Liver (tissue), 9 donors: ENCODE measurements around the gene GNG4. TPM values are rescaled to one million over a fixed set of nuclear protein-coding genes. Genes with fewer than 3 reads are reported as not detected.

Experiments
- DNase-seq: peaks from one replicate; pipeline ENCODE4 v3.0.0-alpha.2; 2017; ENCODE audit warnings: low spot score
- H3K27ac ChIP-seq, 2 donors: one replicate each; pipeline ENCODE4 v1.7.0; 2013; ENCODE audit warnings: inconsistent platforms in 2 of 2, low read length in 2 of 2, control low read depth in 1 of 2, low read depth in 1 of 2, mild to moderate bottlenecking in 1 of 2
- H3K27me3 ChIP-seq, 4 donors: one replicate each; pipeline versions ENCODE4 v1.6.1 to v1.7.0; 2013; ENCODE audit warnings: low read length in 3 of 4, inconsistent platforms in 1 of 4, mild to moderate bottlenecking in 1 of 4, moderate library complexity in 1 of 4; ENCODE audit not compliant: control insufficient read depth in 4 of 4, insufficient read depth in 4 of 4
- H3K36me3 ChIP-seq, 4 donors: one replicate each; pipeline versions ENCODE4 v1.6.1 to v1.7.0; 2013; ENCODE audit warnings: low read length in 3 of 4, mild to moderate bottlenecking in 3 of 4, low read depth in 1 of 4, moderate library complexity in 1 of 4; ENCODE audit not compliant: control insufficient read depth in 4 of 4, insufficient read depth in 3 of 4
- H3K4me1 ChIP-seq, 4 donors: one replicate each; pipeline versions ENCODE4 v1.6.1 to v1.7.0; 2013; ENCODE audit warnings: low read length in 3 of 4, mild to moderate bottlenecking in 3 of 4, moderate library complexity in 1 of 4; ENCODE audit not compliant: control insufficient read depth in 4 of 4, insufficient read depth in 4 of 4
- H3K4me3 ChIP-seq, 3 donors: one replicate each; pipeline versions ENCODE4 v1.6.1 to v1.7.0; 2013; ENCODE audit warnings: low read length in 3 of 3, control low read depth in 1 of 3, low read depth in 1 of 3, mild to moderate bottlenecking in 1 of 3
- H3K9ac ChIP-seq, 2 donors: one replicate each; pipeline ENCODE4 v1.7.0; 2013; ENCODE audit warnings: low read length in 2 of 2, mild to moderate bottlenecking in 2 of 2, moderate library complexity in 2 of 2, control low read depth in 1 of 2, low read depth in 1 of 2
- H3K9me3 ChIP-seq, 4 donors: one replicate each; pipeline versions ENCODE4 v1.6.1 to v1.7.0; 2013; ENCODE audit warnings: low read length in 3 of 4; ENCODE audit not compliant: control insufficient read depth in 4 of 4
- ATF3 ChIP-seq: IDR thresholded peaks from 2 replicates; pipeline ENCODE4 v1.6.1; 2016; ENCODE audit warnings: antibody characterized with exemption
- CTCF ChIP-seq: fragments of 150-350 bp; IDR thresholded peaks from 2 replicates; pipeline ENCODE4 v1.5.1; 2017; ENCODE audit warnings: improper control_type of control experiment, low read depth, low read length; ENCODE audit not compliant: missing input control
- EGR1 ChIP-seq, 2 donors: IDR thresholded peaks; 2 replicates each; pipeline ENCODE4 v1.6.1; 2016 to 2018; ENCODE audit warnings: antibody characterized with exemption in 2 of 2, low read depth in 2 of 2
- FOXA2 ChIP-seq: IDR thresholded peaks from 2 replicates; pipeline ENCODE4 v1.6.1; 2016; ENCODE audit warnings: antibody characterized with exemption
- GABPA ChIP-seq, 2 donors: IDR thresholded peaks in 1 of 2; conservative IDR thresholded peaks in 1 of 2; 2 replicates each; pipeline ENCODE4 v1.6.1; 2016; ENCODE audit warnings: antibody characterized with exemption in 2 of 2, mild to moderate bottlenecking in 1 of 2, moderate library complexity in 1 of 2
- HNF4G ChIP-seq: IDR thresholded peaks from 2 replicates; pipeline ENCODE4 v1.6.1; 2016; ENCODE audit warnings: antibody characterized with exemption
- JUND ChIP-seq, 2 donors: IDR thresholded peaks; 2 replicates each; pipeline ENCODE4 v1.6.1; 2016; ENCODE audit warnings: antibody characterized with exemption in 2 of 2
- RAD21 ChIP-seq, 2 donors: IDR thresholded peaks; 2 replicates each; pipeline ENCODE4 v1.6.1; 2016; ENCODE audit warnings: antibody characterized with exemption in 2 of 2, mild to moderate bottlenecking in 2 of 2
- REST ChIP-seq: IDR thresholded peaks from 2 replicates; pipeline ENCODE4 v1.6.1; 2016; ENCODE audit warnings: antibody characterized with exemption, mild to moderate bottlenecking
- SP1 ChIP-seq: IDR thresholded peaks from 2 replicates; pipeline ENCODE4 v1.6.1; 2018; ENCODE audit warnings: antibody characterized with exemption, mild to moderate bottlenecking
- TAF1 ChIP-seq: conservative IDR thresholded peaks from 2 replicates; pipeline ENCODE4 v1.6.1; 2016; ENCODE audit warnings: antibody characterized with exemption, mild to moderate bottlenecking
- YY1 ChIP-seq: IDR thresholded peaks from 2 replicates; pipeline ENCODE4 v1.6.1; 2016; ENCODE audit warnings: antibody characterized with exemption, mild to moderate bottlenecking
- ZBTB33 ChIP-seq: IDR thresholded peaks from 2 replicates; pipeline ENCODE4 v1.6.1; 2016; ENCODE audit warnings: antibody characterized with exemption
- WGBS: extraction: QIAGEN DNeasy Blood & Tissue Kit; methylation state at CpG from one replicate; pipeline ENCODE4 v1.1.7; 2013; 5-methylcytosine and 5-hydroxymethylcytosine counted together
- polyA plus RNA-seq, 2 donors: library from polyadenylated mRNA; stranded (reverse) in 1 of 2; unstranded in 1 of 2; fragments of 200-250 nt in 1 of 2; fragments of >200 nt in 1 of 2; fragmentation: Nextera tagmentation in 1 of 2; extraction: Ambion mirVana in 1 of 2; gene quantifications; one replicate each; pipeline versions ENCODE4 v1.2.1 to v1.2.3, GENCODE V29; 2013 to 2015
- total RNA-seq, 2 donors: library from RNA; depleted of rRNA; stranded (reverse); fragments of >200 nt; gene quantifications; one replicate each; pipeline ENCODE4 v1.2.3, GENCODE V29; 2014
- donor health status: healthy.
- donor health status: healthy.
- donor health status: healthy.
- donor health status: healthy.
- donor health status: healthy.

Gene GNG4
- total and polyA plus RNA-seq, 4 donors, result 0.65 TPM; not detected in 3

GRCh38 chr1:235670157-235670776 is 20.7 kb upstream of the GNG4 start (continued):
- TF ChIP-seq REST, result no peak

GRCh38 chr1:235669277-235669676 is 19.7 kb upstream of the GNG4 start:
- H3K4me3 ChIP-seq, result no peak overlapping the region
- no peak for DNase-seq
- TF ChIP-seq JUND (IDR thresholded peaks at IDR 0.05) (no peak), YY1 (no peak), ATF3 (no peak), RAD21 (IDR thresholded peaks at IDR 0.05) (no peak)
- H3K27ac ChIP-seq, result no peak overlapping the region
- no peaks in the 10 kb centered on the region for H3K4me1 ChIP-seq
- H3K36me3 ChIP-seq, result peaks cover 0 to 47% (median 29%) of the 10 kb centered on the region in 4 donors
- no peaks in the 10 kb centered on the region for H3K27me3 ChIP-seq
- H3K9ac ChIP-seq, result no peak overlapping the region
- 95% methylated on average over 3 of the region's 3 CpGs for WGBS
- peaks cover 9 to 33% (median 17%) of the 10 kb centered on the region in 4 donors for H3K9me3 ChIP-seq

GRCh38 chr1:235663628-235664027 is 14.0 kb upstream of the GNG4 start:
- 96% methylated on average over 4 of the region's 4 CpGs for WGBS
- Histone ChIP-seq H3K9me3 (no peaks in the 10 kb centered on the region), H3K4me3 (no peak overlapping the region), H3K27me3 (no peaks in the 10 kb centered on the region), H3K36me3 (peaks cover 0 to 21% (median 14%) of the 10 kb centered on the region in 4 donors), H3K4me1 (no peaks in the 10 kb centered on the region), H3K9ac (no peak overlapping the region), H3K27ac (no peak overlapping the region)
- no peak for TF ChIP-seq FOXA2
- TF ChIP-seq CTCF, result no peak
- TF ChIP-seq ATF3, result no peak
- TF ChIP-seq HNF4G, result no peak
- TF ChIP-seq TAF1, result no peak
- TF ChIP-seq SP1, result no peak
- TF ChIP-seq EGR1 (IDR thresholded peaks at IDR 0.05; ENCODE audit: low read depth in 2 of 2), result no peak
- TF ChIP-seq GABPA (IDR thresholded peaks at IDR 0.05 in 1 of 2, conservative IDR thresholded peaks at IDR 0.05 in 1 of 2), result no peak
- no peak for TF ChIP-seq ZBTB33
- DNase-seq, result no peak
